GM19455 (cell line): ENCODE results near the gene TAS1R1.
A peak's percentile ranks its signal among the peaks of the same experiment; 100 is the strongest.

Experiments used
- ATAC-seq: cut with Tn5 transposase; IDR thresholded peaks from one replicate; pipeline ENCODE4 v1.9.1; 2021; ENCODE audit not compliant: unreplicated experiment

Gene TAS1R1

DNA sequence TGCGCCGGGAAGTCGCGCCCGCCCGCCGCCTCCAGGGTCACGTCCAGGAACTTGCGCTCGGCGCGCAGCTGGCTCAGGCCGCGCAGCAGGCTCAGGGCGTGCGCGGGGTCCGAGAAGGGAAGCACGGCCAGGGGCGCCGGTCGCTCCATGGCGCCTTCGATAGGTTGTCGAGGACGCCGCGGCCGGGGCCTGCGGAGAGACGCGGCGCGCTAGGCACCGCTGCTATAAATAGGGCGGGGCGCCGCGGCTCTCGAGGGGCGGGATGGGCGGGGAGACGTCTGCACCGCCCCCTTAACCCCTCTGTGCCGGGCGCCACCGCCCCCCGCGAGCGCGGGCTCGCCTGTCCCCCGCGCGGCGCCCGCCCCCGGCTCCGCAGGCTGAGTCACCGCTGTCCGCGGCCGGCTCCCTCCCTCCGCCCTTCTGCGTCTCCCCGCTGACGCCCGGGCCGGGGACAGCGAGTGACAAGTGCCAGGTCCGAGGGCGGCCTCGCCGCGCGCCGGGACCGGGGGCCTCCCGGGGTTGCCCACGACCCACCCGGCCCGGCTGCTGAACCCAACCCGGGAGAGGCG is 47.6 kb downstream of the TAS1R1 start, which contains the start of gene KLHL21:
KLHL21 (minus strand) TSS at position 201 of the 569 bp plus-strand sequence; CDS start at position 149, 52 bp downstream.
- ATAC-seq = peak; percentile 47

DNA sequence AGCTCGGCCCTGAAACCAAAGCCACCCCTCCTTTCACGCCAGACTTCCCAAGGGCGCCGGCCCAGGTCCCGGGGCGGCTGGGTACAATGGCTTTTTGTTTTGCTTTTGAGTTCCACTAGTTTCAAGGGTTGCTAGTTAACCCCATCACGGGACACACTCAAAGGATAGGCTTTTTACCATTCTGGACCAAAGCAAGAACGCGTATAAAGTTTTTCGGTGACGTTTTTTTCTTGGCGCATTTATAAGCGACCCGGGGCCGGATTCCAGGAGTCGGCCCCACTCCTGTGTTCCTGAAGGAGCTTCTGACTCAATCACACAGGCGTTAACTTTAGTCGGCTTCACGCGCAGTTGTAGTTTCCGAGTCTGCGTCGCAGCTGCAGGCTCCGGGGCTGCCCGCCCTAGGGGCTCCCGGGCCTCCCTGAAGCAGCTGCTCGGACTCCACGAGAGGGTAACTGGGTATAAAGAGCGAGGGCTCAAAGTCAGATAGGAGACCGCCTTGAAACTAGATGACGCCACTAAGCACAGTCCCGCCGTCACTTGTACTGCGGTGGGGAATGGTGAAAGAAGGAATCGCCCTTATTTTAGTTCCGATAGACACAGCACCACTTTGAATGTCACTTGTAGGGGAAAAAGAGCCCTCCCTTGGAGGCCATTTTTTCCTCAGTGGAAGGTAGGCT is 48.3 kb downstream of the TAS1R1 start:
- peak; percentile 28 for ATAC-seq

DNA sequence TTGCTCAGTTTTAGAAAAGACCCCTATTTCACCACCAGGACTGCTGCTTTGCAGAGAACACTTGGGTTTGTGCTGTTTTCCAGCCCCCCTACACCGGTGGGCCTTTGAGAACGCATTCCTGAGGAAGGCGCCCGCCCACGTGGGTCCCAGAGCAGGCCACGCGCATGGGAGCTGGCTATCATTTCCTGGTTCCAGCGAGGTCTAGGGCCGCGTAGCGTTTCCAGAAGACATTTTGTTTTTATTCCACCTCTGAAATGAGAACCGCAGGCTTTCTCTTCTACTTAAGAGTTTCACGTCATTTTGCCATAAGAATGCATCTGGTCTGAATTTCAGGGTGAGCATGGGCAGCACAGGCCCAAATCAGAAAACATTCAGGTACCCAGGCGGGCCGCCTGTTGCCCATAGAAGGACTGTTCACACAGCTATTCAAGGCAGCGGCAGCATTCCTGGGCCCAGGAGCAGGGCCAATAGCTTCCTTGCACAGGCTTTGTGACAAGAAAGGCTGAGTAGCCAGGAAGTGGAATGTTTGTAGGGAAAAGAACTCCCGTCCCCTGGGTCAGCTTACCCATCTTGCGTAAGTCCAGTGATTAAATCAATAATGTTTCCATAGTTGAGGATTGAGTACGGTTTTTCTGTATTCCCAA is 48.9 kb downstream of the TAS1R1 start:
- no peak for ATAC-seq

DNA sequence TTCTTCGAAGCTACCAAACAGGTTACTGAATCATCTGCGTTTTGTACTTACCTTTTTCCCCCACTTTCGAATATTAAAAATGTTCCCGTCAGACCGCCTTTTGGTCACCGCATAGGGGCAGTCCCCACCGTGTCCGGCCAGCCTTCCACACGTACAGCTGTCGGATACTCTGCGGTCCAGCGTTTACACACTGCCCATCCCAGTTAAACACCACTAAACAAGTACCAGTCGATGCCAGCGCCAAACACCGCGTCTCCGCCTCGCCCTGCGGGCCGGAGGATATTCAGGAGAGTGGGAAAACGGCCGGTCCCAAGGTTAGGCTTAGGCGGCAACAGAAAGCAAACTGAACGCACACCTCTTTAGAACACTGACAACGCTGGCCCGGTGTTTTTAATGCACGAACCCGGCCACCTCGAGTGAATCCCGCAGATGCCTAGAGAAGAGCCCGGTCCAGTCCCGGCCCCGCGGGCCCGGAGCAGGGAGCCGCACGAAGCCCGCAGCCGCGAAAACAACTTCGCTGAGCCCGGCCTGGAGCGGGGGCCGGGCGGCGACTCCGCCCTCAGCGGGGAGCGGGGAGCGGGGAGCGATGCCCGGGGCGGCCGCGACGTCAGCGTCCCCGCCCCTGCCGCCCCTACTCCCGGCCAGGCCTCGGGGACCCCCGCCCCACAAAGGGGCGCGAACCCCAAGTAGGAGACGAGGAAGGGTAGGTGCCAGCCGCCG is 57.7 kb downstream of the TAS1R1 start:
- ATAC-seq = peak; percentile 43

DNA sequence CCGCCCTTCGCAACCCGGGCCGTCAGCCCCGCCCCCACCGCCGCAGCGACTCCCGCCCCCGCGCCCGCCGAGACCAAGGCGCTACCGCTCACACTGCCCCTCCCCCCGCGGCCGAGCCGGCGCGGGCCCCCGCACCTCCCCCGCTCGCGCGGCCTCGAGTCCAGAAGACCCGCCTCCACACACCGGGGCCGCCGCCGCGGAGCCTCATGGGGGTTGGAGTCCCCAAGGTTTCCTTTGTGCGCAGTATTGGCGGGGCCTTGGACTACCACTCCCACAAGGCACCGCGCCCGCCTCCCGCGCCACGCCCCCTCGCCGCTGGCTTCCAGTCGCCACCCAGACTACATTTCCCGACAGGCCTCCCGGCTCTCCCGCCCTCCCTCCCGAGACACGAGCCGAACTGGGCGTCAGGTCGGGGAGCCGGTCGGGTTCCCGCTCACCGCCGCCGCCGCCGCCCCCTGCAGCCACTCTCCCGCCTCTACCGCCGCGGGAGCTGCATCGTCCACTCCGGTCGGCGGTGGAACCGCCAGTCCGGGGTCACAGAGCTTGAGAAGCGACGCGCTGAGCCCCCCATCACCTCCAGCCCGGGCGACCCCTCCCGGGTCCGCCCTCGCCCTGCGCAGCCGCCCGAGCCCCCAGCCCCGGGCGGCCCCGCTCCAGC is 58.4 kb downstream of the TAS1R1 start, which contains the start of gene PHF13:
PHF13 (plus strand) TSS at position 371 of the 658 bp plus-strand sequence. CDS start 336 bp downstream, outside the sequence.
- peak; percentile 85 for ATAC-seq

DNA sequence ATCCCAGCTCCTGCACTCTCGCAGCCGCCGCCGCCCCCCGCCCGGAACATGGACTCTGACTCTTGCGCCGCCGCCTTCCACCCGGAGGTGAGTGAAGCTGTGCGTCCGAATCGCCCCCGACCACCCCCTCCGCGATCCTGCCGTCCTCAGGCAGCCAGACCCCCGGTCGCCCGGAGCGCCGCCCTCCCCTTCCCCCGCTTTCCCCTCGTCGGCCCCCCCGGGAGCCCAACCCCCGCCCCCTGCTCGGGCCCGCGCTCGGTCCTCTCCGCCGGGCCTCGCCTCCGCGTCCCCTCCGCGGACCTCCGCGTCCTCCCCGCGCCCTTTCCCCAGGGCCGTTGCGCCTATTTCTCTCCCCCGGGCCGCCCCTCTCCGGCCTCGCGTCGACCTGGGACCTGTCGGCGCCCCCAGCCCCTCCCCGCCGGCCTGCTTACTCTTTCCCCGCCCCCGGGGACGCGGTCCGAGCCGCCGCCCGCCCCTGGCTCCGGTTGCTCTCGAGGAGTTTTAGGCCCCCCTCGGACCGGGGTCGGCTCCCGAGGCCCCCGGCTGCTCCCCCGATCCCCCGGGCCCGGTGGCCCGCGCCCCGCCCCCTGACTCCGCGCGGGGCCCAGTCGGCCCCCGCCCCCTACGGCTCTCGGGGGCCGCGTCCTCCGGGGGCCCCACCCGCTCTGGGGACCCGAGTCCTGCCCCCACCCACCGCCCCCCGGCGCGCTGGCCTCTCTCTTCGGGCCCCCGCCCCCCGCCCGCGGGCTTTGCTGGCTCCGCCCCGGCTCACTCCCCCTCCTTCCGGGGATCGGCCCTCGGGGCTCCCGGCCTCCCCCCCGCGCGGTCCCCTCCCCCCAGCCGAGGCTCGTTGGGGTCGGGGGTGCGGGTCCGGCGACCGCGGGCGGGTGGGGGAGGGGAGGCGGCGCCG is 59.2 kb downstream of the TAS1R1 start:
- ATAC-seq = no peak

DNA sequence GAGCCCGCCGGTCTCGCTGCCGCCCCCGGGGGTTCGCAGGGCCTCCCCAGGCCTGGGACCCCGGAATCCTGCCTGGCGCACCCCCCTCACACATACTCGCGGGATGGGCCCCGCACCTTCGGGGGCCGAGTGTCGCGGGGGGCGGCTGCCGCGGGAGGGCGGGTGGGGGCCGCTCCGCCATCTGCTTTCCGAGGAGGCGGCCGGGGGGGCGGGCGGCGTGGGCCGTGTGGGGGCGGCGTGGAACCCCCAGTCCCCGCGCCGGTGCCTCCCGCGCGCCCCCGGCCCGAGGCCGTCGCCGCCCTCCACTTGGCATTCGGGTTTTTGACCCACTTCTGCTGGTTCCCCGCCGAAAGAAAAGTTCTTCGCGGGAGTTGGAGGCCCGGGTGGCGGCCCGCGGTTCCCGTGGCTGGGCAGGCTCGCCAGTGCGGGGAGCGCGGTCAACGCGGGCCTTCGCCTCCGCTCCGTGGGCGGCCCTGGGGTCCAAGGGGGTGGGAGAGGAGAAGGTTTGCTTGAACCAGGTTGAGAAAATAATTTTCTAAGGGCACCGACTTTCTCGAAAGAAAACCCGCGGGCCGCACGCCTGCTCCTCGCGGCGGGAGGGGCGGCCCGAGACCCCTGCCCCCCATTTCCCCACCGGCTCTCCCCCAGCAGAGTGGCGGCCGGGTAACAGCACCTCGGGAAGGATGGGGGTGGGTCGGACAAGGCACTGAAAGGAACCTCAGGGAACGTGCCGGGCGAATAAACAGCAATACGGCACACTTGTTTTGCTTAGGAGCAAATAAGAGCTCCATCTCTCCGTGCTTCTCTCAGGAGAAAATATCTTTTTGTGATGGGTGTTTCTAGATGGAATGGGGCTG is 60.0 kb downstream of the TAS1R1 start:
- ATAC-seq = no peak

DNA sequence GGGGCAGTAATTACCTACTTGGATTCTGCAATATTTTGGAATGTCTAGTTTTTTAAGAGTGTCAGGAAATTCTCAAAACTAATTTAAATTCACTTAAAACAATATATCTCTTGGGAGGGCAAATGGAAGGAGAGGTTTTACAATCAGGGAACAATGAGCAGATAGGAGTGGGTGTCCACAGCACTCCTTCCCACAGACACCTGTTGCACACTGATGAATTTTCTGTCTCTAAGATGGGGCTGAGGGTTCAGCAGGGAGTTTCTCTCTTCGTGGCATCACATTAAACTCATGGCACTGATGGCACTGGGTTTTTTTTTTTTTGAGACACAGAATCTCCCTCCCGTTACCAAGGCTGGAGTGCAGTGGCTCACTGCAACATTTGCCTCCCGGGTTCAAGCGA is 63.9 kb downstream of the TAS1R1 start:
- no peak for ATAC-seq

DNA sequence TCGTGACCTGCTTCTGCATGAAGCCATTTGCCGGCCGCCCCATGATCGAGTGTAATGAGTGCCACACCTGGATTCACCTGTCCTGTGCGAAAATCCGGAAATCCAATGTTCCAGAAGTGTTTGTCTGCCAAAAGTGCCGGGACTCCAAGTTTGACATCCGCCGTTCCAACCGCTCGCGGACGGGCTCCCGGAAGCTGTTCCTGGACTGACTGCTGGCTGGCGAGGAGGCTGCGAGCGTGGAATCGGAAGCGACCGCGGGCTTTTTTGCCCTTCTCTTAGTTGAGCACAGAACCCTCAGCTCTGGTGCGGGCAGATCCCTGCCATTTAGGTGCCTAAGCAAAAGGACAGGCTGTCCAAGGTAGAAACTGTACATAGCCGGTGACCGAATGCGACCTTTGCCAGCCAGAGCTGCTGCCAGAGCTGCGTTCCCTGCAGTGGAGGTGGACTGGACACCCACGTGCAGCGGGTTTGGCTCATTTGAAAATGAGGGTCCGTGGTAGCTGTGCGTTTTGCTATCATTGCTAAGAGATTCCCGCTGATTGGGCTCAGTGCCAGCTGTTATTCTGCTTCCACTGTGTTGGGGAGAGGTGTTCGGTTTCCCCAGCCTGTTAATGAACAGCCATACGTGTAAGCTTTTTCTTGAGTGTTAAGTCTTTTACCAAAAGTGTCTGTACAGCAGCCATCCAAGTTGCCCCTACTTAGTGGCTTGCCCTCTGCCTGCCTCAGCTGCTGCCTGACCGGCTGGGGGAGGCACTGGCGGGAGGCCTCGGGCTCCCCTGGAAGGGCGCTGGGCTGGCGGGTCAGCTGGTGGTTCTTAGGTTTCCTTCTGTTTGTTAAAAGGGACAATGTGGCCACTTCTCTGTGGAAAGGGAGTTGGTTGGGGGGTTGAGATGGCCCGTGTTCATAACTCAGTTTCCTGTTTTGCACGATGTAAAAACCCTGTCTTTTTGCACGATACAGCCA is 66.6 kb downstream of the TAS1R1 start:
- no peak for ATAC-seq

DNA sequence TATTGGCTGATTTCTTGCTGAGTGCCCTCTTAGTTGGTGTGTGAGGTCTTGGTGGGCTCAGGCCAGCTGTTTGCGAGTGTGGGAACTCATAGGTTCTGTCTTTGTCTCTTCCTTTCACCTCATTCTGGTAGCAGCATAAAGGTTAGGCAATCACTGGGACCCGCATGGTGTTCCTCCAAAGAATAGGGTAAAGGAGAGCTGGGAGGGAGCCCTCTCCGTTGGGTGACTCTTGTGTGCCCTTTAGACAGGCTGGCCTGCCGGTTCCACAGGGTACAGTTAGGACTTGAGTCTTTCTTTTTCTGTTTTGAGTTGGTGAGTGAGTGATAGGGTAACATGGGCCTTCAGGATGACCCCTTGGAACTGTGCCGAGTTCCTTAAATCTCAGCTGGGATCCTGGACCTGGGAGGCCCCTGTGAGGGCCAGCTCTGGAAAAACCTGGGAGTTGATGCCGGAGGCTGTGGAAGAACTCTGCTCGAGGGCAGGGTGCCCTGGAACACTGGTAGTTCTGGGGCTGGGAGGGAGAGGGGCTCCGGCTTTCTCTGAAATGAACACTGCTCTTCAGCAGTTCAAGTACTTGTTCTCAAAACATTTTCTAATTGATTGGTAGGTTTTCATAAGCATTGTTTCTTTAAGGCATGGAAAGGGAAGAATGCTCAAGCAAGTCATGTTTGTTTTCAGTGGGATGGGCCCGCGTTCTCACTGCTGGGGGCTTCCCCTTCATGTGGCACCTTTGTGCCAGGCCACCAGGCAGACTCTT is 67.5 kb downstream of the TAS1R1 start:
- ATAC-seq = no peak

DNA sequence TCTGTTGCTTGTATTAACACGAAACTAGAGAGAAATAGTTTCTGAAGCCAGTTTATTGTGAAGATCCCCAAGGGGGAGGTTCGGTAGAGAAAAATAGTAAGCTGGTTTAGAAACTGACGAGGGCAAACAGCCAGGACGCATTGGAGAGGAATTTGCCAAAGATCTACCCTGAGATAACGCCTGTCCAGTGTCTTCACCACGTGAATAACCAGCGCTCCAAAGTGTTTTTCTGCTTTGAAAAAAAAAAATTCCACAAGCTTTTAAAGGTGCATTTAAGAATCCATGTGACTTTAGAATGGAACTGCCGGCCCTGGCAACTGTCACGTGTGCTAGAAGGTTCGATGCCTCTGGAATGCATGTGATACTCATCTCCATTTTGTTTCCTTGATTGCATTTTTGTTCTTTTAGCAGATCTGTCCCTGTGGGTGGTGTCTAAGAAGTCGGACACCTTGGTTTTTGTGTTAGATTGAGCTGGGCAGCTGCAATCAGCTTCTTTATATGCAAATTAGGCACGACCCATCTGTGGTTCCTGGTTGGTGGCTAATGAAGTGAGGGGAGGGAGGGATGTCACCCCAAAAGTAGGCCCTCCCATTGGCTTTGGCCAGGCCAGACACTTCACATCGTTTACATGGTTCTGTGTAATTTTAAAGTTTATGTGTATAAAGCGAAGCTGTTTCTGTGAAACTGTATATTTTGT is 68.3 kb downstream of the TAS1R1 start:
- no peak for ATAC-seq

DNA sequence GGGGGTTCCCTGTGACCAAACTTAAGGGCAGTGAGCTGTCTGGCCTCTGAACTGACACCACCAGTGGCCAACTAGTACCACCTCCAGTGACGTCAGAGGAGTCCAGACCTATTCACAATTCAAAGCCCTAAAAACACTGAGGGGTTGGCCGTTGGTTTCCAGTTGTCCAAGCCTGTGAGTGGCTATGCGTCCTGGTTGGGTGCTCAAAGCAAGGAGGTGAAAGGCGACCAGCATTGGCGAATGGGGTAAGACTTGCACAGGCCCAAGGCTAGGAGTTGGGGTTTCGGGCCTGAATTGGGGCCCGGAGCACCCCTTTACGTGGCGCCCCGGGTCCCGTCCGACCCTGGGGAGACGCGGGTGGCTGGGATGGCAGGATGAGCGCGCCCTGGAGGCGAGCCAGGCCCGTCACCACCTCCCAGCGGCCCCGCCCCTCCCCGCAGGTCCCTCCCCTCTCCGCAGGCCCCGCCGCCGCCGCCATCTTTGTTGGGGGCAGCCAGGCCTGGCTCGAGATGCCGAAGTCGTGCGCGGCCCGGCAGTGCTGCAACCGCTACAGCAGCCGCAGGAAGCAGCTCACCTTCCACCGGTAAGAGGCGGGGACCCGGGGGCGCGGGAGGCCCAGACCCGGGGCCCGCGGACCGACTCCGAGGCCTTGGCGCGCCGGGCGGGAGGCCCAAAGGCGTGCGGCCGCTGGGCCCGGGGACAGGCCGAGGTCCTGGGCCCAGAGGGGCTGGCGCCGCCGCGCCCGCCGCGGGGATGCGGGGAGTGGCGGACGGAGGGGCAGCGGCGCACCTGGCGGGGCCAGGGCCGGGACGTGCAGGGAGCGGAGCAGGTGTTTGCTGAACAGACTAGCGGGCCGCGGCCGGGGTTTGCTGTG is 69.8 kb downstream of the TAS1R1 start, which contains the start of gene THAP3:
THAP3 (plus strand) TSS at position 159 of the 874 bp plus-strand sequence; CDS start at position 510, 351 bp downstream.
- peak; percentile 76 for ATAC-seq

DNA sequence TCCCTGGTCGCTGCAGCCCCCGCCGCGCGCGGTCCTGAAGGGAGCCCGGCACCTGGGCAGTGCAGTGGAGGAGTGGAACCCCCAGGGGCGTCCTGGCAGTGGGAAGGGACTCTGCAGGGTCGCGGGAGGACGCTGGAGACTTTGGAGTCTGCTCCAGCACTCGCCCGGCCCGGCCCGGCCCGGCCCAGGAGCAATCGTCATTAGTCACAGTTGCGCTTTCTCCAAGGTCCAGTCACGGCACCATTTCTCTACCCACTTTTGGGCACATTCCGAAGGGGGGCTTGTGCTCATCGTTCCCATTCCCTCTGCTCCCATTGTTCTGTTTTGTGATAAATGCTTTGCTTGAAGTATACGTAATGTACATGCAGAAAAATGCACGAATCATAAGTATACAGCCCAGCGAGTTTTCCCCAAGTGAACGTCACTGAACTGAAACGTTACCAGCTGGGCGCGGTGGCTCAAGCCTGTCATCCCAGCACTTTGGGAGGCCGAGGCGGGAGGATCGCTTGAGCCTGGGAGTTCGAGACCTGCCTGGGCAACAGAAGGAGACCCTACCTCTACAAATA is 70.6 kb downstream of the TAS1R1 start:
- no peak for ATAC-seq

DNA sequence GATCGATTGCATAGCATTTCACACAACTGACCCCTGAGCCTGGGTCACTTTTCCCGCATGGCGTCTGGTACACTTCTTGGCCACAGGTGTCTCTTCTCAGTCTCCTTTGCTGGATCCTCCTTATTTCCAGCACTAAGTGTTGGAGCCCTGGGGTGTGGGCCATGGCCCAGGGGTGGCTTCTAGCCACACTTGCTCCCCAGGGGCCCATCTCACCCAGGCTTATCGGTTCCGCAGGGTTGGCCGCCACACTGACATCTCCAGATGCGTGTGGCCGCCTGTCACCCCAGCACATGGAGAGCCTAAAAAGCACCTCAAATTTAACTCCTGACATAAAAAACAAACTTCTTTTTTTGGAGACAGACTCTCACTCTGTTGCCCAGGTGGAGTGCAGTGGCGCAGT is 71.9 kb downstream of the TAS1R1 start:
- ATAC-seq = no peak
